ENCODE data around the gene HLCS.

- no peak for TF ChIP-seq POLR2A (IDR thresholded peaks at IDR 0.05)
- TF ChIP-seq, protein P1, sequence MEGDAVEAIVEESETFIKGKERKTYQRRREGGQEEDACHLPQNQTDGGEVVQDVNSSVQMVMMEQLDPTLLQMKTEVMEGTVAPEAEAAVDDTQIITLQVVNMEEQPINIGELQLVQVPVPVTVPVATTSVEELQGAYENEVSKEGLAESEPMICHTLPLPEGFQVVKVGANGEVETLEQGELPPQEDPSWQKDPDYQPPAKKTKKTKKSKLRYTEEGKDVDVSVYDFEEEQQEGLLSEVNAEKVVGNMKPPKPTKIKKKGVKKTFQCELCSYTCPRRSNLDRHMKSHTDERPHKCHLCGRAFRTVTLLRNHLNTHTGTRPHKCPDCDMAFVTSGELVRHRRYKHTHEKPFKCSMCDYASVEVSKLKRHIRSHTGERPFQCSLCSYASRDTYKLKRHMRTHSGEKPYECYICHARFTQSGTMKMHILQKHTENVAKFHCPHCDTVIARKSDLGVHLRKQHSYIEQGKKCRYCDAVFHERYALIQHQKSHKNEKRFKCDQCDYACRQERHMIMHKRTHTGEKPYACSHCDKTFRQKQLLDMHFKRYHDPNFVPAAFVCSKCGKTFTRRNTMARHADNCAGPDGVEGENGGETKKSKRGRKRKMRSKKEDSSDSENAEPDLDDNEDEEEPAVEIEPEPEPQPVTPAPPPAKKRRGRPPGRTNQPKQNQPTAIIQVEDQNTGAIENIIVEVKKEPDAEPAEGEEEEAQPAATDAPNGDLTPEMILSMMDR (IDR thresholded peaks at IDR 0.05): no peak
Observed at GRCh38 chr21:36749935-36750575, 216.4 kb downstream of the HLCS start.
